Activated CD4-positive, alpha-beta T cell treated with anti-CD3 and anti-CD28 coated beads, Interleukin-2, amount 50 U/mL, for 16 hours (primary cell): ENCODE results near the gene ZDHHC14.
A peak's percentile ranks its signal among the peaks of the same experiment; 100 is the strongest.
"Not testable (repeated sequence)": the region's sequence is repeated elsewhere in the genome, so short reads cannot be mapped to it uniquely, and the experiment has no call there.

ENCODE experiments used
- DNase-seq: peaks from one replicate; pipeline ENCODE4 v3.0.0-alpha.2; 2020

Gene ZDHHC14

DNA sequence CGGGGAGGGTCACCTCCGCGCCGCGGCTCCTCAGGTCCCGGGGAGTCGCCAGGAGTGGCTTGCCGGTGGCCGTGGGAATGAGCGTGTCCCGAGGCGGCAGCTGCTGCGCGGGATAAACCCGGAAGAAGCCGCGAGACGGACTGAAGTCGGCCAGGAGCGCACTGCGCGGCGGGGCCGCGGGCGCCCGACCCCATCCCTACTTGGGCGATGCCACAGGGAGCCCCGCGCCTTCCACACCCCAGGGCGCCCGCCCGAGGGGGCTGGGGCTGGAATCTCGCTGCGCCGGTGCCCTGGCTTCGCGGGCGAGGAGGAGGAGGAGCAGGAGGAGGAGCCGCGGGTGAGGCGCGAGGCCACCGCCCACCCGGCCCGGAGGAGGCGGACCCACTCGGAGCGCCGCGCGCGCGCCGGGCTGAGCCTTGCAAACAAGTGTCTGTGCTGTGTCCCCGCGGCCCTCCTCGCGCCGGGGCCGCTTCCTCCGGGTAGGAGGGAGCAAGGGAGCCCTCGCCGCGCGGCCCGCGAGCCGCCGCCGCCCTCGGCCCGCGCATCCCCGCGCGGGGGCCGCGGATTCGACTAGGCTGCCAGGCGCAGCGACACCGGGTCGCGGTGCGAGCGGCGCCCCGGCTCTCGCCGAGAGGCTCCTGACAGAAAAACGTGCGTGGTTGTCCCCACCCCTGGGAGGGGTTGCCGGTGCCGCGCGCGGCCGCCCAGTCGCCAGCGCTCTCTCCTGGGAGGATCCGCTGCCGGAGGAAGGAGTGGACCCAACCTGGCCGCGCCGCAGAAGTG, at the start of gene ZDHHC14:
Gene ZDHHC14, plus strand, starts transcription at position 412 of the 783 bp plus-strand sequence.
- peak; percentile 92 for DNase-seq

DNA sequence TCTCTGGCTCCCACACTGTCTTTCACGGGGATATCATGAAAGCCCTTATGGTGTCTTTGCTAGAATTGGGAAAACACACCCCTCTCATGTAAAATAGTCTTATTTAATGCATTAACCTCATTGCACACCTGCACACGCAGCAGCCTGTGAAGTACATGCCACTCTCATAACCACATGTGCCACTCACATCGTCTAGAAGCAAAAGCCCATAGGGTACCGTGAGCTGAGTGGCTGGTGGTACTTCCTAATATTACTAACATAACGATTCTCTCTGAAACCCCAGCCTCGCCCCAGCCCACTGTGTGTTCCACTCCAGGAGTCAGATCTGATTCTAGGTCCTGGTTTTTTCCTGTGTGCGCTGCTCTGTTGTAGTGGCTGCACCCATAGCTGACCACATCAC, 48.2 kb upstream of the ZDHHC14 start:
- DNase-seq: no peak

DNA sequence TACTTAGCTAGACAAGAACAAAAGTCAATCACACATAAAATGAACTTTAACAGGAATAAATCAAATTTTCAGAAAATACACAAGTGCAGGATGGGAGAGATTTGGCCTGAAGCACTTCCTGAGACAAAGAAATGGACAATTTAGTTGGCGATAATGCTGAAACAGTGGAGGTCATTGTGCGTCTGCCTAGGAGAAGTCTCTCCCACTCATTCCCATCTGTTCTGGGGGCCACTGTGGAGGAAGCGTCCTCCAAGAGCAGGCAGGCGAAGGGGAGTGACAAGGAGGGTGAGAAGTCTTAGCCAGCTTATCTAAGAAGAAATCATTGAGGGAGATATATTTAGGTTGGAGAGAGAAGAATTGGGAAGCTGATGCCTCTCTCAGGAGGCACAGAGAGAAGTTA, 47.5 kb upstream of the ZDHHC14 start:
- DNase-seq: no peak

DNA sequence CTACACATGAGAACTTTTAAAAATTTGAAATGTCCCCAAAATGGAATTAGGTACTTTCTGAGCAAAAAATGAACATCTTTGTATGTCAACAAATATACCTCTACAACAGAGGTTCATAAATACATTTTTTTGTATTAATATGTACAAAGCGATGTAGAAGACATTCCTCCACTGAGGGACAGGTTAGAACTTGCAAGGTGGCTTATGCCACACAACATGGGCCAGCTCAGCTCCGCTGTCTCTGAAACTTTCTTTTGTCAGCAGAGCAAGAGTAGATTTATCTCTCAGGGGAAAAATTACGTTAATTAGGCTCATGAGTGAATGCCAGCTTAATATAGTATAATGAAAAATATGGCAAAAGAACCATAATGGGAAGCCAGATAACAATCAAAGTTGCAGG, 47.0 kb upstream of the ZDHHC14 start:
- no peak for DNase-seq

DNA sequence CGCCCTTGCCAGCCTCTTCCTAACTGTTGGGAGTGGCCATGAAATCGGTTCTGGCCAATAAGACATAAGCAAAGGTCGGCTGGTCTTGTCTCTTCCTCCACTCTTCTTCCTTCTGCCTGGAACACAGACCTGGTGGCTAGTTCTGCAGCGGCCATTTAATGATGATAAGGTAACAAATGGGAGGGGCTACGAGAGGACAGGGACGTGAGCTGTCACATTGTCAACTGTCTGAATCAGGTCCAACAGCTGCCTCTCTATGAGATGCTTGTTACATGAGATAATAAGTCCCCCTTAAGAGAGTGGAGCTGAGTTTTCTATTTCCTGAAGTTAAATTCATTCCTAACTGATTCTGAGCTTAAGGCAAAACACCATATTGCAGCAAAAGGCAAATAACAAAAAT, 45.2 kb upstream of the ZDHHC14 start:
- DNase-seq: no peak

DNA sequence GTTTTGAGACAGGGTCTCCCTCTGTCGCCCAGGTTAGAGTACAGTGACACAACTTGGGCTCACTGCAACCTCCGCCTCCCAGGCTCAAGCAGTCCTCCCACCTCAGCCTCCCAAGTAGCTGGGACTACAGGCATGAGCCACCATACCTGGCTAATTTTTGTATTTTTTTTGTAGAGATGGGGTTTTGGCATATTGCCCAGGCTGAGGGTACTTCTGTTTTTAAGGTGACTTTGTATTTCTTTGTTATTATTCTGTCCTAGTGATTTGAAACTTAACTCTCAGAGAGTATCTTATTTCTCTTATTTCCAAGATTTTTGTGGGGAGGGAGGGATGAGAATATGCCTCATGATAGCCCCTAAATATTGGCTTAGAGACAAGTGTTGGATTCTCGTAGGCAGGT, 43.7 kb upstream of the ZDHHC14 start:
- DNase-seq: not testable (repeated sequence)

DNA sequence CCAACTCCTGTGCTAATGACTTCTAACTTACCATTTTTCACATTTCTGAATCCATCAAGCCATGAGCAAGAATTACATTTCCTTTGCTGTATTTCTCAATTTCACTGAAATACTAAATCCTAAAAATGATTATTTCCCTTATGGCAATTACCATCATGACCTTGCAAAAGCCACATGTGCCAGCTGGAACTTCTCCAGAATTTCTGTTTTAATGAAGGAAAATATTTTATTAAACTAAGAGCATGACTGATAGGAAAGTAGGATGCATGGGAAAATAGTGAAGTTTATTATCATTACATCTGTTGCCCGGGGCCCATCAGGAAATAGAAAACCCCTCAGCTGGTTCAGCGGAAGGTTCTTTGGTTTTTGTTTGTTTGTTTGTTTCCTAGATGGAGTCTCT, 43.2 kb upstream of the ZDHHC14 start:
- no peak for DNase-seq

DNA sequence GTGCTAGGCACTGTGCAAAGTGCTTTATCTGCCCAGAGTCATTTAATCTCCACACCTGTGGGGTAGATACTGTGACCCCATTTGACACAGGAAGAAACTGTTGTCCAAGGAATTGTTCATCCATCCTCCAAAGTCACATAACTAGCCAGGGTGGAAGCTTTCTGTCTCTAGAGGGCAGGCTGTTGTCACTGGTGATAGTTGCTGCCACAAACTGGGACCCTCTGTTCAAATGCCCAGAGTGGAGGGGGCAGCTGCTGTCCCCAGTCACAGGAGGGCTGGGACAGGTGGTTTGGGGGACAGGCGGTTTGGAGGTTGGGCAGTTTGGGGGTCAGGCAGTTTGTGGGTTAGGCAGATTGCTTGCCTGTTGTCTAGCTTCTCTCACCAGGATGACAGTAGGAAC, 41.6 kb upstream of the ZDHHC14 start:
- no peak for DNase-seq

DNA sequence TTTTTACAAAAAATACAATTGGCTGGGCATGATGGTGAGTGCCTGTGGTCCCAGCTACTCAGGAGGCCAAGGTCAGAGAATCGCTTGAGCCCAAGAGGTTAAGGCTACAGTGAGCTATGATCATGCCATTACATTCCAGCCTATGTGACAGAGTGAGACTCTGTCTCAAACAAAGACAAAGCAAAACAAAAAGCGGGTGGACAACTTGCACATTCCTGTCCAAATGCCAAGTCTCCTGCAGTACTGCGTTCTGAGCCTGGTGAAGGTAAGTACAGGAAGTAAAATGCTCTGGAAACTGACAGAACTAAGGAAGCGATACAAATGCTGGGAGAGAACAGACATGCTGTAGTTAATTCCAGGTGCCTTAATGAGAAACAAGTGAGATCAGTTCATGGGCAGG, 37.3 kb upstream of the ZDHHC14 start:
- no peak for DNase-seq

DNA sequence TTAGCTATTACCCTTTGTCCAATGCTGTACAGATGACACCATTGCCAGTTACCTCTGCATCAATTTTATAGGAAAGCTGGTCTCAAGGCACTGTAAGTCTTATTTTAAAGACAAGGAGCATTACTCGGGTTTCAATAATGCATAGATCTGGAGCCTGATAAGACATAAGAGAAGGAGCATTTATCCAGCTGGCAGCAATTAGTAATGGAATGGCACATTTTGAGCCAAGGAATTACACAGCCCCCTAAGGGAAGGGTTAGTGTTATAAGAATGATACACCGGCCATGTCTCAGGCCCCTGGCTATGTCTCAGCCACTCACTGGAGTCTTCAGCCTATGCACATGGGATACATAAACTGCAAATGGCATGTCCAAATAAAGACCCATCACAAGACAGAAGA, 34.6 kb upstream of the ZDHHC14 start:
- no peak for DNase-seq

DNA sequence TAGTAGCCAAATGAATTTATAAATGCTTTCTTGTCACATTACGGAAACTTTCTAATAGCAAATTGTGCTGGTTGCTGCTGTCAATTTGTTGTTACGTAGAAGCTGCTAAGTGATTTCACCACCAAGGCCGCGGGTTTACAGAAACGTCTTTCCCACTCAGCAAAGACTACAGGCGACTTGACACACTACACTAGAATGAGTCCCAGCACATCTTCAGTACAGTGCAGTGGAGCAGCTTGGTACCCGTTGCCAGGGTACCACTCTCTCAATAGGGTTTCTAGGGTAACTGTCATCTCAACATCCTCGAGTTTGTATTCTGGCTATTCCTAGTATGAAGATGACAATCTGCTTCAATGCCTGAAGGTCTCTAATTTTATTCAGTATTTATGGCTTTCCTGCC, 22.7 kb upstream of the ZDHHC14 start:
- DNase-seq: no peak

DNA sequence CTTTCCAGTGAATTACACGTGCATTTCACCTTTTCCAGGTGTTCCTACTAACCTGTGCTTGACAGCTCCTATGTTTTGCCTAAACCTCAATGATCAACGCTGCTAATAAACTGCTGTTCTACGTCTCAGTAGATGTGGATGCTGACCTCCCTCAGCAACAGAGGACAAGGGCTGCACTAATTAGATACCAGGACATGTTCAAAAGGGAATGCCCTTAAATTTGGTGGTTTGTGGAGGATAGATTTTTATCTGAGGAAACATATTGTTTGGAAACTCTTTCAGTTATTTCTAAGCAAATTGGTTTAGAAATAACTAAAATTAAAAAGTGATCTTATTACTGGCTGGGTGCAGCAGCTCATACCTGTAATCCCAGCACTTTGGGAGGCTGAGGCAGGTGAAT, 19.1 kb upstream of the ZDHHC14 start:
- DNase-seq: no peak

DNA sequence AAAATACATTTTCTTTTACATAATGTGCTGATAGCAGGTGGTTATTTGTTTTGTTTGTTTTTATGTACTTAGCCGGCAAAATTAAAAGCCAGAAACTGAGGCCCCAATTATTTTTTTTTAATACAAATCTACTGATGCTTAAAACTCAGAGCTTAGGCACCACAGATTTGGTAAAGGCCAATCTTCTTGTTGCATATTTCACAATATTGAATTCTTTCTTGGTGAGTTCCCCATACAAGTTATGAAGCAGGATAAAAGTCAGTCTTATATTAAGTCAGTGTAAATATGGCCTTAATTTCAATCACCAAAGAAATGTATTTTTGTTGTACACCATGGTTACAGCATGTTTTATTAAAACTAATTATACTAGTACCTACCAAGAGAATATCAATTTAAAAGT, 16.3 kb upstream of the ZDHHC14 start:
- DNase-seq: no peak

DNA sequence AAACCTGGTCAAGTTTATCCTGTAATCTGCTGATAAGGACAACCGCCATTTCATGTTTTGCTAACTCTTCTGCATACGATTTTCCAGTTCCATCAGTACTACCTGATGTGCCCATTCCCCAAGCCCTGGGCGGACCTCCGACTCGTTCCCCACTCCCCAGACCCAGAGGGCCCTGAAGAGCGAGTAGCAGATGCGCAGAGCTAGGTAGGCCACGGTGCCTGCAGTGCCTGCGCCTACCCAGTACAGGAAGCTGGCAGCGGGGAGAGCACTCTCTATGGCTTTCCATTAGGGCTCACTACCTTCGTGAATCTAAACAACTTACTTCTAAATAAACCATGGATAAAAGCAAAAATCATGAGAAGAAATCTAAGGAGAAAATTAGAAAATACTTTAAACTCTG, 14.3 kb upstream of the ZDHHC14 start:
- DNase-seq: no peak

DNA sequence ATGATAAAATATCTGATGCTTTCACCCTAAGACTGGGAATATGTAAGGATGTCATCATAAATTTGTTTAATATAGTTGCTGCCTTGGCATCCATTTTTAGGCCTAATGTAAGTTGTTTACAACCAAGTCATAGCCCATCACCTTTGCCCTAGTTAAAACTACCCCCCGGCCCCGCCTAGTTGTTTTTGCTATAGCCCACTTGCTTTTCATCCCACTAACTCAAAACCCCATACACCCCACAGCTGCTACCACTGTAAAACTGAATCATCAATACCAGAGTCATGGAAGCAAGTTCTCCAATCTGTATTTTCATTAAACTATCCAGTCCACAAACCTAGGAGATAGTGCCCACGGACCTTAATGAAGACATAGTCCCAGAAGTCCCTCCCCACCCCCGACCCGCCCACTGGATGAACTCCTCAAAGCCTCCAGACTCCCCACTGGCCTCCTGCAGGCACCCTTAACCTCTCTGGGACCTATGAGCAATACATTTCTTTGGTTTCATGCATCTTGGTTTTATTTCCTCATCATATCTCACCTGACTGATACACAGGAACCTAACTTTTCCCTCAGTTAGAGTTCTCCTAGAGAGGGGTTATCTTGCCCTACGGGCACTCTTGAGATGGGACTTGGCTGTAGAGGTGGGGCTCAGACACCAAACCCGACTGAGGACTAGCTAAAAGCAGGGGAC, 12.5 kb upstream of the ZDHHC14 start:
- DNase-seq: no peak

DNA sequence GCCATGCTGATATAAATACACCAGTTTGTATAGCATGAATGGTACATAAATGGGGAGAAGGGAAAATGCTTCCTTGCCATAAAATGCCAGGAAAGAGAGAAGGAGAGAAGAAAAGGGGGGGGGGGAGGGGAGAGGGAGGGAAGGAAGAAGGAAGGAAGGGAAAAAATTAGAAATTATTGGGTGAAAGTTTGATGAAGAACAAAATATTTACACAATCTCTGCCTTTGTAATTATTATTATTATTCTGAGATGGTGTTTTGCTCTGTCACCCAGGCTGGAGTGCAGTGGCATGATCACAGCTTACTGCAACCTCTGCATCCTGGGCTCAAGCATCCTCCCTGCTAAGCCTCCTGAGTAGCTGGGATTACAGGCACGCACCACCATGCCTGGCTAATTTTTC, 10.2 kb upstream of the ZDHHC14 start:
- no peak for DNase-seq

DNA sequence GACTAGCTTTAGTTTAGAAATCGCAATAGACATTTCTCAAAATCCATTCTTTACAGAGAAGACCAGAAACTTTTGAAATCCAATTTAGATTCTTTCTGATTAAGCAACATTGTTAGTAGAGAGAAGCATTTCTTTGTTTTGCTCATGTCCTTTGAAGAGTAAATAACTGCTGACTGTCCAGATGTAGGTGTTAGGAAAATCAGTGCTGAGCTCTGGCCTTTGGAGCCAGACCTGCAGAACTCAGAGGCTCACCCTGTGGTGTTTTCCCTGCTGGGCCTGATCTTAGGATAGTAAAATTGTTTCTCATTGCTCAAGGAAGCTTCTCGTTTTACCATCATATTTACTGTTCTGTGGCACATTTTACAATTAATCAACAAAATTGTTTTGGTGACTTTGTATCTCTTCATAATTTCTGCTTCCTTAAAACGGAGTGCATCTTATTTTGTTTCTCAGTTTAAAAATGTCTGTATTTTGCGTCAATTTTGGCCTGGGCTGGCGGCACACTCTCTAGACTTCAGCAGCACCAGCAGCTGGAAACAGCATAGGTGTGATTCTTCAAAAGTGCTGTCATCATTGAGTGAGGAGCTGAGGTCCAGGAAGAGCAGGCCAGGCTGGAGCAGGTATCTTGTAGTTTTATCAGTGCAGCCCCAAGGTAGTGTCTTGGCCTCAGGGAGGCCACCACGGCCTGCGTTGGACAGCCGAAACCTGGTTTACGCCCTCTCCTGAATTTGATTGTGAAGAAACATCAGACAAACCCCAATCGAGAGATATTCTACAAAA, 8.3 kb upstream of the ZDHHC14 start:
- no peak for DNase-seq

DNA sequence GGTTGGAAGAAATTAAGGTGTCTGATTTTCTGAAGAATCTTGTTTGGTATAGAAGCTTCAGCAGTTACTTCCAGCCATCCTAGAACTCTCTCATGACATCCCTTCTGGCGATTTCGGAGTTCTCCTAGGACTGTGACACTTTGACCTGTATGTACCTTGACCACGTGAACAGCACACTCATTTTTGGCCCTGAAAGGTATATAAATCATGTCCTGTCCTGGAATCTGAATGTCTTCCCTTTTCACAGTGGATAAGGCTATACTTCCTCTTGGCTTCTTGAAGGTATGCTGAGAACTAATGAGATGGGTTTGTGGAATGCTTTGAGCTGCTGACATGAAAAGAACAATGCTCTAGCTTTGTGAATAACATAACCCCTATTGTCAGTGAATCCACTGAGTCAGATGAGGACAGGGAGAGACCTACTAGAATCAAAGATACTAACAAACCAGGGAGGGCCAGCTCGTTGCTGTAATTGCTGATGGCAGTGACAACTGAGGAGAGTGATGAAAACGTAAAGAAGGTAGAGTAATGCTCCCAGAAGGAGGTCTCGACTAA, 6.0 kb upstream of the ZDHHC14 start:
- DNase-seq: no peak

DNA sequence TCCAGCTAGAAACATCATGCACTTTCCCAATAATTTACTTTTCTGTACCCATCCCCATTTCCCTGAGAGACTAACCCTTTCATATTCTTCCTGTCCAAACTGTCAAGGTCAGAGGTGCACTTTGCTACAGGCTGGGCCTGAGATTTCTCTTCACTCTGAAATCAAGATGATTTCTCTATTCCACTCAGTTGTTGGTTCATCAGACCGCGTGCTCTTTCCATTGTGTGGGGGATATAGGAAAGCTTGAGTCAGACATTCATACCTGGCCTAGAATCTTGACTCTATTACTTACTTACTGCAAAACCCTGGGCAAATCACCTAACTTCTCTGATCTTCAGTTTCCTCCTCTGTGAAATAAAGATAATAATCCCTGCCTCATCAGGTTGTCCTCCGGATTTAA, 4.7 kb upstream of the ZDHHC14 start:
- no peak for DNase-seq

DNA sequence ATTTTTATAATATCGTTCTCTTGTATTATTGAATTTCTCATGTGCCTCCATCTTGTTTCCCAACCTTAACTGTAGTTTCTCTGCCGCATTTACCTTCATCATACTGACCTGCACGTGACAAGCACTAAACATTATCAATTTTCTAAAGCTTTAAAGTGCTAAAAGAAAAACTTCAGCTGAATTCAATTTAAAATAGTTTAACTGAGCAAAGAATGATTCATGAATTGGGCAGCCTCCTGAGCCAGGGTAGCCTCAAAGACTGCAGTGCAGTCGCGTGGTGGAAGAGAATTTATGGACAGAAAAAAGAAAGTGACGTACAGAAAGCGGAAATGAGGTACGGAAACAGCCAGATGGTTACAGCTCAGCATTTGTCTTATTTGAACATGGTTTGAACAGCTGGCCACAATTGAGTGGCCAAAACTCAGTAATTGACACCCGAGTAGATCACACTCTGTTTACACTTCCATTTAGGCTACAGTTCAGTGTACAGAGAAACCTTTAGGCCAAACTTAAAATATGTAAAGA, 4.2 kb upstream of the ZDHHC14 start:
- no peak for DNase-seq

DNA sequence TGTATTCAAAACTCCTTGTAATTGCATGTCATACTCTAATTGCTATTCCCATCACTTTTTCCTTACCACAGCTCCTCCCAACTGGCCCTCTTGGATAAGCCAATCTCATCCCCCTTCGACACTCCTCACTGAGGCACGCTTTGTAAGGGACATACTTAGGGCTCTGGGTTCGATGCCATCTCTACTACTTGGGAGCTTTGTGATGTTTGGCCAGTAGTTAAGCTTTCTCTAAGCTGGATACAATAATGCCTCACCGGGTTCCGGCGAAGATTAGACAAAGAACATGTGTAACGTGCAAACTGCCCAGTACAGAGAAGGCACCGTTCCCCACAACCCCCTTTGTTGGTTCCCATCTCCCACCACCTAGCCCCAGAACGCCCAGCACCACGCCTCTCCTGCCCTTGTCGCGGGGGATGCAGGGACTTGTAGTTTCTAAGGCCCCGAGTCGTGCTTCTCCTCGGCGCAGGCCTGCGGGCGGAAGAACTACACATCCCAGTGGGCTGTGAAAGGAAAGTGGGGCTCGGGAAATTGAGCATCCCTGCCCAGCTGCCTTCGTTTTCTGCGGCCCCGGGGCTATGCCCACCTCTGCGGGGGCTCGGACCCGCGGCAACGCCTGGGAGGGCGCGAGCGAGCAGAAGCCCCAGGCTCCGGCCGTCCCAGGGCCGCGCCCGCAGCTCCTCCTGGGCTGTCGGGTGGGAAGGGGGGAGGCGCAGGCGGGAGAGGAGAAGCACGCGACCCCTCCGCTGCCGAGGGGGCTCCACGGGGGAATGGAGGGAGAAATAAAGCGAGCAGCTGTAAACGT, 1.1 kb upstream of the ZDHHC14 start:
- peak; percentile 94 for DNase-seq

DNA sequence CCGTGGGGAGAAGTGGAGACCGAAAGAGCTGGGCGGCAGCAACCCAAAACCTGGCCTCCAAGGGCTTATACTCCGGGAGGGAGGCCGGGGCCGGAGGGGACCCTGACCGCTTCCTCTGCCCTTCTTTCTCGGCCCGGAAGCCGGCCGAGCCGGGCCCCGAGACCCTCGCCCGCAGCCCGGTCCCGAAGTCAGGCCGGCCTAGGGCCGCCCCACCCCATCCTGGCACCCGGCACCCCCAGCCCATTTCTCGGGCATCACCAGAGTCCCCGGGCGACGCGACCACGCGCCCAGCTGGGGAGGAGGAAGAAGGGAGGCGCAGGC, 572 bp upstream of the ZDHHC14 start:
- DNase-seq: peak; percentile 21
